ENCODE measurements around the gene NELL1.

The NELL1 gene

DNA sequence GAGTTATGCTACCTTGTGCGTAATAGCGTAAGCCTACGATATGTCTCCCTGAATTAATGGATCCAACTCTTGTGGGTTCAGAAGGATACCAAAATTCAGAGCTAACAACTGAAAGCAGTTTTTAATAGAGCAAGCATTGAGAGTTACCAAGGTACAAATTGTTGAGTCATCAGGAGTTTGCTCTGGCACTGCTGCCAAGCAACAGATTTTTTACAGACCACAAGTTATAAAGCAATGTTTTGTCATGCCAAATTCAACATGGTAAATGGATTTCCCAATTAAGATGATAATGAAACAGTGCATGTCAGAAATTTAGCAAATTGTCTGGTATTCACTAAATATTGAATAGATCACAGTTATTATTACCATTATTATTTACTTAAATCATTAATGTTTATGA lies 295.6 kb downstream of the NELL1 start:
- H3K27ac ChIP-seq = no peak overlapping the region
- no peak overlapping the region for H2AFZ ChIP-seq
- H3K4me1 ChIP-seq = no peaks in the 10 kb centered on the region
- no peaks in the 10 kb centered on the region for H3K79me2 ChIP-seq
- no peaks in the 10 kb centered on the region for H3K9me3 ChIP-seq (ENCODE audit: control insufficient read depth, low read length)
- H3K36me3 ChIP-seq (ENCODE audit: control insufficient read depth, insufficient read depth, low read length) = no peaks in the 10 kb centered on the region
- H3K9ac ChIP-seq = no peak overlapping the region
- TF ChIP-seq, protein P1, sequence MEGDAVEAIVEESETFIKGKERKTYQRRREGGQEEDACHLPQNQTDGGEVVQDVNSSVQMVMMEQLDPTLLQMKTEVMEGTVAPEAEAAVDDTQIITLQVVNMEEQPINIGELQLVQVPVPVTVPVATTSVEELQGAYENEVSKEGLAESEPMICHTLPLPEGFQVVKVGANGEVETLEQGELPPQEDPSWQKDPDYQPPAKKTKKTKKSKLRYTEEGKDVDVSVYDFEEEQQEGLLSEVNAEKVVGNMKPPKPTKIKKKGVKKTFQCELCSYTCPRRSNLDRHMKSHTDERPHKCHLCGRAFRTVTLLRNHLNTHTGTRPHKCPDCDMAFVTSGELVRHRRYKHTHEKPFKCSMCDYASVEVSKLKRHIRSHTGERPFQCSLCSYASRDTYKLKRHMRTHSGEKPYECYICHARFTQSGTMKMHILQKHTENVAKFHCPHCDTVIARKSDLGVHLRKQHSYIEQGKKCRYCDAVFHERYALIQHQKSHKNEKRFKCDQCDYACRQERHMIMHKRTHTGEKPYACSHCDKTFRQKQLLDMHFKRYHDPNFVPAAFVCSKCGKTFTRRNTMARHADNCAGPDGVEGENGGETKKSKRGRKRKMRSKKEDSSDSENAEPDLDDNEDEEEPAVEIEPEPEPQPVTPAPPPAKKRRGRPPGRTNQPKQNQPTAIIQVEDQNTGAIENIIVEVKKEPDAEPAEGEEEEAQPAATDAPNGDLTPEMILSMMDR (IDR thresholded peaks at IDR 0.05) = no peak
- no peak overlapping the region for H3K4me3 ChIP-seq (ENCODE audit: low read depth, low read length)
- no peaks in the 10 kb centered on the region for H3K27me3 ChIP-seq (ENCODE audit: control insufficient read depth, insufficient read depth, low read length)
- H3K4me2 ChIP-seq (ENCODE audit: low read length) = no peak overlapping the region

DNA sequence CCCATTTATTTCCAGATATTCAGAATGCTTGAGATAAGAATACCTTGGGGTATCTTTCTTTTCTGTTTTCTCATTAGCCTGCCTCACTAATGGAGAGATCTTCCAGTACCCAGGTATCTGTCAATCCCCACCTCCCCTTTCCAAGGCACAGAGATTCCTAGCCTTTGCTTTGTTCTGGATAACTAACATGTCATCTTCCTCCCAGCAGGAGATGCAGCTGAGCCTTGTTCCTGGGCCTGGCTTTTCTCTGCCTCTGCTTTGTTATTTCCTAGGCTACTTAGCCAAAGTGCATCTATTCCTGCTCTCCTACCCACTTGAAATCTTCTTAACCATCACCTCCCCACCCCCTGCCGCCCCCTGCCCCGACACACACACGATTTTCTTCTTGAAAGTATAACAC lies 297.1 kb downstream of the NELL1 start:
- H3K9me3 ChIP-seq (ENCODE audit: control insufficient read depth, low read length) = no peaks in the 10 kb centered on the region
- H3K4me3 ChIP-seq (ENCODE audit: low read depth, low read length) = no peak overlapping the region
- H3K4me2 ChIP-seq (ENCODE audit: low read length) = no peak overlapping the region
- H3K9ac ChIP-seq = no peak overlapping the region
- TF ChIP-seq, protein P1 (IDR thresholded peaks at IDR 0.05) = no peak
- H3K79me2 ChIP-seq = no peaks in the 10 kb centered on the region
- no peak overlapping the region for H2AFZ ChIP-seq
- no peaks in the 10 kb centered on the region for H3K27me3 ChIP-seq (ENCODE audit: control insufficient read depth, insufficient read depth, low read length)
- no peak overlapping the region for H3K27ac ChIP-seq
- no peaks in the 10 kb centered on the region for H3K4me1 ChIP-seq
- H3K36me3 ChIP-seq (ENCODE audit: control insufficient read depth, insufficient read depth, low read length) = no peaks in the 10 kb centered on the region

DNA sequence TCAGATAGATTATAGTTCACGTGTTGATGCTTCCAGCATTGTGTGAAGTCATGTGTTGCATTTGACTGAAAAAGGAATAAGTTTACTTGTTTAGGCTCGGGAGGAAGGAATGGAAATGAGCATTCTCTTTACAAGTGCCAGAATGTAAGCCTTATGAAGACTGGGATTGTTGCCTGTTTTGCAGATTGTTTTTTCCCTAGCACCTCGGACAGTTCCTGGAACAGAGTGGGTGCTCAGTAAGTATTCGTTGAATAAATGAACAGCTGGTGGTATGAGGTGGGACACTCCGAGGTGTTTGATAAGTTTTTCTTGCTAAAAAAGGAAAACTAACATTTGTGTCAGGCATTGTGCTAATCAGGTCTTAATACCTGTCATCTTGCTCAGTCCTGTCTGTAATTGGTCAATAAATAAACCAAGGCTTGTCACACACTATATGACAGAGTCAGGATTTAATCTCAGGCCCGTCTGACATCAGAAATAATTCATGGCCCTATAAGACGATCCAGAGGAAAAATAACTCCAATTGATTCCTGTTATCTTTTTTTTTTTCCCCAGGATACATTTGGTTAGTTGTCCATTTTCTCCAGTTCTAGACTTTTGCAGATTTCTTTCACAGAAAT lies 304.7 kb downstream of the NELL1 start:
- Histone ChIP-seq H3K27me3 (ENCODE audit: control insufficient read depth, insufficient read depth, low read length) (no peaks in the 10 kb centered on the region), H3K9me3 (ENCODE audit: control insufficient read depth, low read length) (no peaks in the 10 kb centered on the region), H3K27ac (no peak overlapping the region), H3K4me2 (ENCODE audit: low read length) (no peak overlapping the region), H3K79me2 (no peaks in the 10 kb centered on the region), H3K9ac (no peak overlapping the region), H3K4me1 (no peaks in the 10 kb centered on the region), H3K36me3 (ENCODE audit: control insufficient read depth, insufficient read depth, low read length) (no peaks in the 10 kb centered on the region), H3K4me3 (ENCODE audit: low read depth, low read length) (no peak overlapping the region), H2AFZ (no peak overlapping the region)
- TF ChIP-seq, protein P1 (IDR thresholded peaks at IDR 0.05) = no peak

DNA sequence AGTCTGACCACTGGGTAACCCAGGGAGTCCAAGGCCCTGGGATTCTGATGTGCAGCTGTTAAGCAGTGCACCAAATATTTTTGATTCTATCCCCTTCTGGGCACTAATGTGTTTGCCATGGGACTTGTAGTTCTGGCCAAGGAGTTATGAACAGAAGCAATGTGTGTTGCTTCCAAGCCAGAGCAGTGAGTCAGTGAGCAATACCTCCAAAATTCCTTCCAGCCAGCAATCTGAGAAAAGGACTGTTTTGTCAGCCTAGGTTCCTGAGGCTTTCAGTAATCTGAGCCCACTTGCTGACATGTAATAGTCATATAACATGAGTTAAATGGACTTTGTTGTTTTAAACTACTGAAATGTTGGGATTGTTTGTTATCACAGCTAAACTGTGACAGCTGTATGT lies 311.4 kb downstream of the NELL1 start:
- Histone ChIP-seq H3K36me3 (ENCODE audit: control insufficient read depth, insufficient read depth, low read length) (no peaks in the 10 kb centered on the region), H3K9me3 (ENCODE audit: control insufficient read depth, low read length) (no peaks in the 10 kb centered on the region), H3K27me3 (ENCODE audit: control insufficient read depth, insufficient read depth, low read length) (no peaks in the 10 kb centered on the region), H2AFZ (no peak overlapping the region), H3K4me2 (ENCODE audit: low read length) (no peak overlapping the region), H3K9ac (no peak overlapping the region), H3K79me2 (no peaks in the 10 kb centered on the region), H3K27ac (no peak overlapping the region), H3K4me1 (no peaks in the 10 kb centered on the region), H3K4me3 (ENCODE audit: low read depth, low read length) (no peak overlapping the region)
- TF ChIP-seq, protein P1 (IDR thresholded peaks at IDR 0.05) = no peak

DNA sequence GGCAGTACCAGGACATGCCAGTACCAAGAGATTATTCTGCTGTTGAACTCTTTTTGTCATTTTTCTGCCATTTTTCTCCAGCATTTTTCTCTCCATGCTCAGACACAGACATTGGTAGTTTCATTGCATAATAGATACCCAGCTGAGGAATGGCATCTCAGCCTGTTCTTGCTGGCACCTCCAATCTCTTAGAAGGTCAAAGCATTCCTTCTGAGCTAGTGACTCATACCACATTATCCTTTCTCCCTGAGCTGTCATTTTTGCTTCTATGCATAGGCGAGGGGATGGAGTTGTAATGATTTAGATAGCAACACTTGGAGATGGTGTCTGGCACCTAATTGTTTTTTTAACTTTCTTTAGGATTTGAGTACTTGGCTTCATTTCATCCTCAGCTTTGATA lies 321.1 kb downstream of the NELL1 start:
- Histone ChIP-seq H3K36me3 (ENCODE audit: control insufficient read depth, insufficient read depth, low read length) (no peaks in the 10 kb centered on the region), H3K27me3 (ENCODE audit: control insufficient read depth, insufficient read depth, low read length) (no peaks in the 10 kb centered on the region), H3K27ac (no peak overlapping the region), H3K4me1 (no peaks in the 10 kb centered on the region), H2AFZ (no peak overlapping the region), H3K4me3 (ENCODE audit: low read depth, low read length) (no peak overlapping the region), H3K9me3 (ENCODE audit: control insufficient read depth, low read length) (no peaks in the 10 kb centered on the region), H3K4me2 (ENCODE audit: low read length) (no peak overlapping the region), H3K79me2 (no peaks in the 10 kb centered on the region), H3K9ac (no peak overlapping the region)
- TF ChIP-seq, protein P1 (IDR thresholded peaks at IDR 0.05) = no peak
